ENCODE data around the gene SHKBP1. TPM values are rescaled to one million over a fixed set of nuclear protein-coding genes. Genes with fewer than 3 reads are reported as not detected.
A peak's percentile ranks its signal among the peaks of the same experiment; 100 is the strongest.

SHKBP1 gene
- total RNA-seq, 1 experiment from 2014 or later, result 92.9 TPM

DNA sequence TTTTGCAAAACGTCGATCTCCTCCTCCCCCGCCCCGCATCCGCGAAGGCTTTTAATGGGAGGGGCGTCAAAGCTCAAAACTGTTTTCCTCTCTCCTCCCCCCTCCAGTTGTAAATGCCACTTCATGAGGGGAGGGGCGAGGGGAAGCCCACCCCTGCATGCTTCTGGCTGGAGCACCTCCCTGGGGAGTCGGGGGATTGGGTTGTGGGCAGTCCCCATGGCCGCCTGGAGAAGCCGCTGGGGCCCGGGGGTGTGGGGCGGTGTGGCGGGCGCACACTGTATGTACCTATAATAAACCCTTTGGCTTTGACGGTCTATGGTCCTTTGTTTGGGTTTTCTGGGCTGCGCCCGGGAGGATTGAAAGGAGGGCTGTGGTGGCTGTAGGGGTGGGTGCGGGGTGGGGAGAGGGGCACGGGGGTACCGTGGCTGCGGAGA lies 505 bp upstream of the SHKBP1 start:
- Histone ChIP-seq H3T11ph (ENCODE audit: low read length) (no peak overlapping the region), H3K56ac (ENCODE audit: insufficient read length, low read depth, low read length) (no peak overlapping the region), H2AK5ac (ENCODE audit: insufficient read length, low read length) (no peak overlapping the region), H3K79me2 (ENCODE audit: insufficient read depth, low read length) (no peaks in the 10 kb centered on the region), H3K4ac (ENCODE audit: low read depth, low read length) (no peak overlapping the region), H2BK5ac (ENCODE audit: insufficient read length, low read length) (no peak overlapping the region), H3K14ac (ENCODE audit: insufficient read depth, low read length) (0 out of 2 replicates have a peak overlapping the region, but pooled peaks have one; percentile 21), H3K9ac (ENCODE audit: extremely low read depth, insufficient read length, low read length) (peak overlapping the region; percentile 25), H4K5ac (ENCODE audit: insufficient read length, low read depth, low read length) (no peak overlapping the region), H2AFZ (ENCODE audit: low read length) (no peak overlapping the region), H3K4me1 (ENCODE audit: insufficient read depth, low read length) (peaks cover 4% of the 10 kb centered on the region; the same call in 1 of the 2 replicates), H3K18ac (ENCODE audit: insufficient read length, low read depth, low read length) (no peak overlapping the region), H2BK12ac (ENCODE audit: insufficient read length, low read depth, low read length) (no peak overlapping the region), H3K23me2 (ENCODE audit: insufficient read length, low read depth, low read length, poor library complexity, severe bottlenecking) (peaks cover 9% of the 10 kb centered on the region), H2BK15ac (ENCODE audit: low read depth, low read length) (no peak overlapping the region), H4K91ac (ENCODE audit: insufficient read length, low read depth, low read length) (no peak overlapping the region), H2BK120ac (ENCODE audit: low read depth, low read length, poor library complexity, severe bottlenecking) (no peak overlapping the region), H3K79me1 (ENCODE audit: insufficient read depth, low read depth, low read length, poor library complexity, severe bottlenecking) (no peaks in the 10 kb centered on the region), H3K23ac (ENCODE audit: insufficient read length, low read depth, low read length) (no peak overlapping the region), H3K9me3 (ENCODE audit: control insufficient read depth, low read depth, low read length) (no peaks in the 10 kb centered on the region), H3K27me3 (ENCODE audit: insufficient read depth, low read length) (no peaks in the 10 kb centered on the region), H3K27ac (ENCODE audit: insufficient read length, low read depth, low read length) (no peak overlapping the region), H3K4me2 (ENCODE audit: insufficient read depth, insufficient read length, low read length) (peak overlapping the region; percentile 60), H4K20me1 (ENCODE audit: control insufficient read depth, insufficient read depth, insufficient read length) (no peaks in the 10 kb centered on the region), H4K8ac (replicated peaks; ENCODE audit: insufficient read length, low read depth, low read length) (no peak overlapping the region), H2BK20ac (ENCODE audit: low read depth, low read length, poor library complexity, severe bottlenecking) (no peak overlapping the region)
- no CpG with 5 or more reads among the region's 22 CpGs for WGBS (ENCODE audit: extremely low coverage, insufficient read length, low lambda C conversion rate)
- DNase-seq, result peak; percentile 60
- TF ChIP-seq, protein P1, sequence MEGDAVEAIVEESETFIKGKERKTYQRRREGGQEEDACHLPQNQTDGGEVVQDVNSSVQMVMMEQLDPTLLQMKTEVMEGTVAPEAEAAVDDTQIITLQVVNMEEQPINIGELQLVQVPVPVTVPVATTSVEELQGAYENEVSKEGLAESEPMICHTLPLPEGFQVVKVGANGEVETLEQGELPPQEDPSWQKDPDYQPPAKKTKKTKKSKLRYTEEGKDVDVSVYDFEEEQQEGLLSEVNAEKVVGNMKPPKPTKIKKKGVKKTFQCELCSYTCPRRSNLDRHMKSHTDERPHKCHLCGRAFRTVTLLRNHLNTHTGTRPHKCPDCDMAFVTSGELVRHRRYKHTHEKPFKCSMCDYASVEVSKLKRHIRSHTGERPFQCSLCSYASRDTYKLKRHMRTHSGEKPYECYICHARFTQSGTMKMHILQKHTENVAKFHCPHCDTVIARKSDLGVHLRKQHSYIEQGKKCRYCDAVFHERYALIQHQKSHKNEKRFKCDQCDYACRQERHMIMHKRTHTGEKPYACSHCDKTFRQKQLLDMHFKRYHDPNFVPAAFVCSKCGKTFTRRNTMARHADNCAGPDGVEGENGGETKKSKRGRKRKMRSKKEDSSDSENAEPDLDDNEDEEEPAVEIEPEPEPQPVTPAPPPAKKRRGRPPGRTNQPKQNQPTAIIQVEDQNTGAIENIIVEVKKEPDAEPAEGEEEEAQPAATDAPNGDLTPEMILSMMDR (conservative IDR thresholded peaks at IDR 0.05), result no peak
- no peaks in the 10 kb centered on the region for H3K9me3 Mint-ChIP-seq
- H3K27ac Mint-ChIP-seq, result no peak overlapping the region; a peak in 1 of 7 replicates
- peaks cover 3% of the 10 kb centered on the region; the same call in 1 of the 2 replicates for H3K27me3 Mint-ChIP-seq (ENCODE audit: low read depth)
- H3K36me3 Mint-ChIP-seq (ENCODE audit: insufficient read depth in 1 of 3, low read depth in 3 of 3), result peaks cover 6 to 22% (median 16%) of the 10 kb centered on the region in 3 experiments
- H3K4me1 Mint-ChIP-seq, result peaks cover 16 to 21% of the 10 kb centered on the region in 2 experiments
- peak overlapping the region; percentile 85 to 95 for H3K4me3 Mint-ChIP-seq
